Fibroblast of lung (primary cell): Measurements from ENCODE around the gene HPGDS.

ENCODE experiments used
- EZH2 ChIP-seq: IDR thresholded peaks from 2 replicates; pipeline ENCODE4 v1.5.1; 2012; ENCODE audit warnings: low read length, control low read depth, mild to moderate bottlenecking; ENCODE audit errors: missing control alignments
- TF ChIP-seq, protein P1 (sequence below), 2 donors: IDR thresholded peaks in 1 of 2; conservative IDR thresholded peaks in 1 of 2; 1 replicate in 1 of 2; 2 replicates in 1 of 2; pipeline ENCODE4 v1.5.1; 2011 to 2012; ENCODE audit warnings: low read length in 2 of 2, control low read depth in 1 of 2, inconsistent platforms in 1 of 2, low read depth in 1 of 2, mild to moderate bottlenecking in 1 of 2

DNA sequence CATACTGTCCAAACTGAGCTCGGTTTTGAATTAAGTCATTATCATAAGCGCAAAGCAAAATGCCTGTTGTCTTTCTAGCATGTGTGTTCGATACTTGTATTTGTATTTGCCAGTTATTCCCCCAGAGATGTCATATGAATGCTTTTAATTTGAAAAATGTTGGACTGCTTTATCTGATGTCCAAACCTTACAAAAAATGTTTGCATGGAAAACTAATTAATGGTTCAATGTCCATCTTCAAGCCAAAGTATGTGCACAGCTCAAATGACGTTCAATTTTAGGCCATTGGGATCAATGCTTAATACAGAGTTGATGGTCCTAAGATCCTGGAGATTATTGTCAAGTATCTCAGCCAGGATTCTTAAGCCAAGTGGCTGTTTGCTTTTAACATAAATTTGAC is 17.2 kb upstream of the HPGDS start:
- TF ChIP-seq, protein P1, sequence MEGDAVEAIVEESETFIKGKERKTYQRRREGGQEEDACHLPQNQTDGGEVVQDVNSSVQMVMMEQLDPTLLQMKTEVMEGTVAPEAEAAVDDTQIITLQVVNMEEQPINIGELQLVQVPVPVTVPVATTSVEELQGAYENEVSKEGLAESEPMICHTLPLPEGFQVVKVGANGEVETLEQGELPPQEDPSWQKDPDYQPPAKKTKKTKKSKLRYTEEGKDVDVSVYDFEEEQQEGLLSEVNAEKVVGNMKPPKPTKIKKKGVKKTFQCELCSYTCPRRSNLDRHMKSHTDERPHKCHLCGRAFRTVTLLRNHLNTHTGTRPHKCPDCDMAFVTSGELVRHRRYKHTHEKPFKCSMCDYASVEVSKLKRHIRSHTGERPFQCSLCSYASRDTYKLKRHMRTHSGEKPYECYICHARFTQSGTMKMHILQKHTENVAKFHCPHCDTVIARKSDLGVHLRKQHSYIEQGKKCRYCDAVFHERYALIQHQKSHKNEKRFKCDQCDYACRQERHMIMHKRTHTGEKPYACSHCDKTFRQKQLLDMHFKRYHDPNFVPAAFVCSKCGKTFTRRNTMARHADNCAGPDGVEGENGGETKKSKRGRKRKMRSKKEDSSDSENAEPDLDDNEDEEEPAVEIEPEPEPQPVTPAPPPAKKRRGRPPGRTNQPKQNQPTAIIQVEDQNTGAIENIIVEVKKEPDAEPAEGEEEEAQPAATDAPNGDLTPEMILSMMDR (conservative IDR thresholded peaks at IDR 0.05 in 1 of 2, IDR thresholded peaks at IDR 0.05 in 1 of 2; ENCODE audit: low read depth in 1 of 2, low read length in 2 of 2) = no peak
- no peak for TF ChIP-seq EZH2
